ENCODE data around the gene ADARB1.

- TF ChIP-seq ZNF558 (tag by site-specific recombination; IDR thresholded peaks at IDR 0.05) = no peak
- TF ChIP-seq ZNF768 (tag by site-specific recombination; IDR thresholded peaks at IDR 0.05) = no peak
- no peak for TF ChIP-seq HOXC10 (CRISPR knock-in tag; IDR thresholded peaks at IDR 0.05)
- TF ChIP-seq GLIS2 (tag by site-specific recombination; IDR thresholded peaks at IDR 0.05) = no peak
Measured at GRCh38 chr21:45223236-45224185, 149.1 kb downstream of the ADARB1 start.
